Measurements from ENCODE around the gene ASTN1. TPM values are rescaled to one million over a fixed set of nuclear protein-coding genes. Genes with fewer than 3 reads are reported as not detected.

ASTN1 gene
- total and polyA plus RNA-seq, 9 of the 15 experiments (the other 6 are each of a cell fraction or from before 2014, with no cell fraction given) = 0.05 to 0.22 (median 0.18) TPM

GRCh38 chr1:176903474-176903873 is 261.0 kb downstream of the ASTN1 start (continued):
- no peak for TF ChIP-seq SMAD2 (IDR thresholded peaks at IDR 0.05; ENCODE audit: low read depth, low read length)
- no peak for TF ChIP-seq SUPT5H (IDR thresholded peaks at IDR 0.05)
- TF ChIP-seq CEBPZ (IDR thresholded peaks at IDR 0.05; ENCODE audit: borderline replicate concordance, low read depth, low read length) = no peak

GRCh38 chr1:176899321-176899720 is 265.2 kb downstream of the ASTN1 start:
- no peaks in the 10 kb centered on the region for H3K9me1 ChIP-seq (ENCODE audit: control insufficient read depth, insufficient read depth, low read length)
- ATAC-seq (no peak), FAIRE-seq (no peak), DNase-seq (ENCODE audit: extremely low read depth in 1 of 4, low spot score in 3 of 4) (no peak)
- H3K4me1 ChIP-seq (replicated peaks in 1 of 2; ENCODE audit: control insufficient read depth in 2 of 2, insufficient read depth in 2 of 2, low read length in 2 of 2) = no peaks in the 10 kb centered on the region
- no peak overlapping the region for H3K4me2 ChIP-seq (ENCODE audit: insufficient read depth, low read length)
- BruUV-seq (replicated peaks) = no TSS peak
- no peak overlapping the region for H2AFZ ChIP-seq (ENCODE audit: low read depth, low read length)
- H3K4me3 ChIP-seq = no peak overlapping the region
- ChIA-PET CTCF (ENCODE audit: low intra/inter-chr PET ratio) (interaction anchor here (2.5 to 2.7 kb wide), 2 partner anchors 50 to 1047 kb away, joined by 18 to 22 read pairs; no protein-coding TSS in a partner anchor), POLR2A (no interaction called here)
- no peaks in the 10 kb centered on the region for H3K79me2 ChIP-seq (ENCODE audit: control insufficient read depth, insufficient read depth, low read length)
- H3K9ac ChIP-seq (ENCODE audit: insufficient read depth in 1 of 2, low read depth in 2 of 2, low read length in 2 of 2) = no peak overlapping the region
- no peaks in the 10 kb centered on the region for H3K9me3 ChIP-seq (replicated peaks; ENCODE audit: control insufficient read depth, insufficient read depth, low read depth, low read length)
- H3K36me3 ChIP-seq (ENCODE audit: control insufficient read depth, insufficient read depth, low read length) = no peaks in the 10 kb centered on the region
- in situ Hi-C loops (cut with MboI) = loop anchor here (10.0 kb wide), 1 partner anchor 295 kb away; no protein-coding TSS in a partner anchor
- TF ChIP-seq SMARCC2 (IDR thresholded peaks at IDR 0.05; ENCODE audit: low read depth) (no peak), POLR2A (conservative IDR thresholded peaks at IDR 0.05) (no peak), NCOA1 (IDR thresholded peaks at IDR 0.05; ENCODE audit: low read depth) (no peak), BRF1 (IDR thresholded peaks at IDR 0.05; ENCODE audit: borderline replicate concordance, extremely low read depth, insufficient read length) (no peak)
- peaks cover 9 to 30% of the 10 kb centered on the region in 2 experiments; a peak in 4 of 5 replicates for H3K27me3 ChIP-seq (ENCODE audit: control insufficient read depth in 2 of 2, insufficient read depth in 2 of 2, low read length in 2 of 2)
- H3K27ac ChIP-seq (ENCODE audit: extremely low read depth, low read depth, low read length) = no peak overlapping the region
- H4K20me1 ChIP-seq (replicated peaks; ENCODE audit: control insufficient read depth, insufficient read depth, low read length) = 0 out of 2 replicates have a peak, but pooled peaks cover 3% of the 10 kb centered on the region
- intact Hi-C loops (cut with micrococcal nuclease) = loop anchor here (10.0 kb wide), 2 partner anchors 455 to 1405 kb away; no protein-coding TSS in a partner anchor
- 0% methylated on average over 2 of the region's 2 CpGs for WGBS (ENCODE audit: insufficient coverage, low coverage, missing lambda C conversion rate)

All from K562 (cell line).